CD4-positive, alpha-beta memory T cell (primary cell): ENCODE data around the gene SLC66A2. TPM values are rescaled to one million over a fixed set of nuclear protein-coding genes. Genes with fewer than 3 reads are reported as not detected.

Experiments
- CTCF ChIA-PET: fragments of 350-600 bp; sonication (Branson Sonifier 250); formaldehyde crosslinking; loops from one replicate; lab custom pipeline; 2021; ENCODE audit warnings: inconsistent platforms; ENCODE audit not compliant: partially characterized antibody; lab: Charles Lee
- POLR2A ChIA-PET: fragments of 350-600 bp; sonication (Branson Sonifier 250); formaldehyde crosslinking; loops from one replicate; lab custom pipeline; 2021; ENCODE audit not compliant: partially characterized antibody; lab: Charles Lee
- DNase-seq, 5 donors: peaks; one replicate each; pipeline versions ENCODE4 v3.0.0 to v3.0.0-alpha.2; 2020 to 2022; ENCODE audit warnings: mixed read lengths in 1 of 5
- H3K27ac ChIP-seq: one replicate; pipeline ENCODE4 v1.7.0; 2013; ENCODE audit warnings: low read depth, low read length
- H3K27me3 ChIP-seq: 2 replicates; pipeline ENCODE4 v1.7.0; 2013; ENCODE audit warnings: mild to moderate bottlenecking, low read length, moderate library complexity; ENCODE audit not compliant: insufficient read depth
- H3K36me3 ChIP-seq: 2 replicates; pipeline ENCODE4 v1.7.0; 2013; ENCODE audit warnings: mild to moderate bottlenecking, low read length, moderate library complexity; ENCODE audit not compliant: insufficient read depth
- H3K4me1 ChIP-seq: 2 replicates; pipeline ENCODE4 v1.7.0; 2013; ENCODE audit warnings: mild to moderate bottlenecking, low read length, moderate library complexity; ENCODE audit not compliant: insufficient read depth
- H3K4me3 ChIP-seq, 2 donors: one replicate each; pipeline ENCODE4 v1.7.0; 2013; ENCODE audit warnings: low read length in 2 of 2, mild to moderate bottlenecking in 1 of 2
- H3K9me3 ChIP-seq, 2 donors: one replicate each; pipeline ENCODE4 v1.7.0; 2013; ENCODE audit warnings: low read length in 2 of 2, control low read depth in 1 of 2; ENCODE audit not compliant: control insufficient read depth in 1 of 2
- H3K27ac Mint-ChIP-seq, 7 donors: one replicate each; pipeline ENCODE4 v1.8.0; 2020 to 2021; ENCODE audit warnings: mixed read lengths in 7 of 7, mild to moderate bottlenecking in 6 of 7, inconsistent platforms in 3 of 7, moderate library complexity in 3 of 7
- H3K27me3 Mint-ChIP-seq, 2 donors: one replicate each; pipeline ENCODE4 v1.8.0; 2020 to 2021; ENCODE audit warnings: mixed read lengths in 2 of 2
- H3K36me3 Mint-ChIP-seq, 2 donors: one replicate each; pipeline ENCODE4 v1.8.0; 2020 to 2021; ENCODE audit warnings: mixed read lengths in 2 of 2, inconsistent platforms in 1 of 2, mild to moderate bottlenecking in 1 of 2
- H3K4me1 Mint-ChIP-seq, 4 donors: one replicate each; pipeline ENCODE4 v1.8.0; 2020 to 2021; ENCODE audit warnings: mixed read lengths in 4 of 4, mild to moderate bottlenecking in 1 of 4
- H3K4me3 Mint-ChIP-seq, 8 donors: one replicate each; pipeline ENCODE4 v1.8.0; 2020 to 2021; ENCODE audit warnings: mixed read lengths in 8 of 8, mild to moderate bottlenecking in 7 of 8, moderate library complexity in 6 of 8, inconsistent platforms in 3 of 8
- H3K9me3 Mint-ChIP-seq, 8 donors: one replicate each; pipeline ENCODE4 v1.8.0; 2020 to 2021; ENCODE audit warnings: mixed read lengths in 8 of 8, mild to moderate bottlenecking in 5 of 8, inconsistent platforms in 3 of 8, moderate library complexity in 1 of 8
- intact Hi-C: fragments of 100-400 bp; cut with micrococcal nuclease; formaldehyde crosslinking; loops from one replicate; pipeline ENCODE4 v1.15.1; 2023
- polyA plus RNA-seq, 2 donors: library from polyadenylated mRNA; unstranded; fragments of 300-500 nt; fragmentation: Illumina TruSeq; gene quantifications; one replicate each; pipeline ENCODE4 v1.2.3, GENCODE V29; 2021
- total RNA-seq, 2 experiments: library from RNA; stranded (reverse); gene quantifications; one replicate each; pipeline ENCODE4 v1.2.3, GENCODE V29; 2021

SLC66A2 gene
- total and polyA plus RNA-seq, 4 experiments from 2014 or later: 15.7 to 26.4 (median 23.6) TPM

DNA sequence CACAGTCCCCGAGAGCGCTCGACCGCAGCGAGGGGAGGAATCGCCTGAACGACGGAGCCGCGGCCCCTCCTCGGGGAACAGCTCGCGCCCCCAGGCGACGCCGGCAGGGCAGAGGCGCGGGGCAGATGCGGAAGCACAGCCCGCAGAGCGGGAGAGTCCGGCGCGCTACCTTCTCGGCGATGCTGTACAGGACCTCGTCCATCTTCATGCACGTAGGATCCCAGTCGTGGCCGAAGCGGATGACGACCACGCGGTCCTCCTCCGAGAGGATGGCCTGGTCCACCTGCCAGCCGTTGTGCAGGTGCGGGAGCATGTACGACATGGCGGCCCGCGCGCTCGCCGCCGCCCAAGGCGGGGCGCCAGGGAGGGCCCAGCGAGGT, 36.6 kb upstream of the SLC66A2 start:
- peaks cover 7% of the 10 kb centered on the region for H3K36me3 ChIP-seq
- H3K4me3 ChIP-seq: peak overlapping the region; percentile 19 to 89
- H3K4me1 Mint-ChIP-seq: peaks cover 31 to 54% (median 43%) of the 10 kb centered on the region in 4 donors
- no peaks in the 10 kb centered on the region for H3K27me3 Mint-ChIP-seq
- peak in 4 of 5 donors; percentile 66 to 76 (median 70) for DNase-seq
- peak overlapping the region; percentile 78 to 94 (median 87) for H3K27ac Mint-ChIP-seq
- peak overlapping the region; percentile 95 for H3K27ac ChIP-seq
- H3K9me3 ChIP-seq: no peaks in the 10 kb centered on the region
- no peaks in the 10 kb centered on the region for H3K27me3 ChIP-seq
- intact Hi-C loops: loop anchor here (1.0 to 5.0 kb wide), 7 partner anchors 24 to 611 kb away; partner anchors contain the start of genes ADNP2, CTDP1, HSBP1L1 and RBFA
- ChIA-PET POLR2A (interaction anchor here (1.2 to 3.0 kb wide), 6 partner anchors 11 to 306 kb away, joined by 3 to 33 read pairs (median 6); partner anchors contain the start of genes ADNP2, RBFA and SLC66A2), CTCF (interaction anchor here (0.8 to 2.9 kb wide), 3 partner anchors 25 to 82 kb away, joined by 3 to 10 read pairs (median 3); partner anchors contain the start of gene RBFA)
- no peaks in the 10 kb centered on the region for H3K9me3 Mint-ChIP-seq
- H3K36me3 Mint-ChIP-seq: peaks cover 13 to 33% of the 10 kb centered on the region in 2 donors
- H3K4me1 ChIP-seq: peaks cover 43% of the 10 kb centered on the region
- peak overlapping the region; percentile 81 to 95 (median 92) for H3K4me3 Mint-ChIP-seq

- Histone ChIP-seq H3K27me3 (no peaks in the 10 kb centered on the region), H3K27ac (peak overlapping the region; percentile 95), H3K9me3 (no peaks in the 10 kb centered on the region), H3K4me3 (peak overlapping the region; percentile 19 to 89), H3K36me3 (peaks cover 7% of the 10 kb centered on the region), H3K4me1 (peaks cover 48% of the 10 kb centered on the region)
- POLR2A ChIA-PET: interaction anchor here (1.2 to 3.0 kb wide), 6 partner anchors 11 to 305 kb away, joined by 3 to 33 read pairs (median 6); partner anchors contain the start of genes ADNP2, RBFA and SLC66A2
- no peaks in the 10 kb centered on the region for H3K9me3 Mint-ChIP-seq
- H3K4me1 Mint-ChIP-seq: peaks cover 33 to 59% (median 46%) of the 10 kb centered on the region in 4 donors
- CTCF ChIA-PET: interaction anchor here (0.8 to 2.9 kb wide), 3 partner anchors 25 to 81 kb away, joined by 3 to 10 read pairs (median 3); partner anchors contain the start of gene RBFA
- H3K36me3 Mint-ChIP-seq: peaks cover 14 to 34% of the 10 kb centered on the region in 2 donors
- intact Hi-C loops: loop anchor here (5.0 kb wide), 2 partner anchors 160 to 610 kb away; no protein-coding TSS in a partner anchor
- peak overlapping the region; percentile 78 to 94 (median 87) for H3K27ac Mint-ChIP-seq
- H3K4me3 Mint-ChIP-seq: peak overlapping the region; percentile 81 to 95 (median 92)
- H3K27me3 Mint-ChIP-seq: no peaks in the 10 kb centered on the region
- DNase-seq: no peak
Measured at GRCh38 chr18:79987566-79987965, 36.1 kb upstream of the SLC66A2 start.

- peaks cover 7% of the 10 kb centered on the region for H3K36me3 ChIP-seq
- Mint-ChIP-seq H3K9me3 (no peaks in the 10 kb centered on the region), H3K27me3 (no peaks in the 10 kb centered on the region), H3K36me3 (peaks cover 20 to 38% of the 10 kb centered on the region in 2 donors), H3K4me1 (peaks cover 39 to 68% (median 53%) of the 10 kb centered on the region in 4 donors), H3K4me3 (peak overlapping the region; percentile 78 to 95 (median 92)), H3K27ac (peak overlapping the region; percentile 66 to 94 (median 88))
- intact Hi-C loops: loop anchor here (5.0 kb wide), 2 partner anchors 161 to 609 kb away; no protein-coding TSS in a partner anchor
- POLR2A ChIA-PET: interaction anchor here (1.2 to 3.0 kb wide), 5 partner anchors 10 to 305 kb away, joined by 3 to 17 read pairs (median 5); partner anchors contain the start of genes HSBP1L1 and SLC66A2
- peaks cover 56% of the 10 kb centered on the region for H3K4me1 ChIP-seq
- no peaks in the 10 kb centered on the region for H3K9me3 ChIP-seq
- CTCF ChIA-PET: interaction anchor here (0.5 to 2.9 kb wide), 4 partner anchors 24 to 47 kb away, joined by 3 to 10 read pairs (median 4); partner anchors contain the start of gene RBFA
- no peaks in the 10 kb centered on the region for H3K27me3 ChIP-seq
- peak overlapping the region; percentile 95 for H3K27ac ChIP-seq
- no peak overlapping the region for H3K4me3 ChIP-seq
- DNase-seq: no peak
Measured at GRCh38 chr18:79986726-79987125, 35.3 kb upstream of the SLC66A2 start.

DNA sequence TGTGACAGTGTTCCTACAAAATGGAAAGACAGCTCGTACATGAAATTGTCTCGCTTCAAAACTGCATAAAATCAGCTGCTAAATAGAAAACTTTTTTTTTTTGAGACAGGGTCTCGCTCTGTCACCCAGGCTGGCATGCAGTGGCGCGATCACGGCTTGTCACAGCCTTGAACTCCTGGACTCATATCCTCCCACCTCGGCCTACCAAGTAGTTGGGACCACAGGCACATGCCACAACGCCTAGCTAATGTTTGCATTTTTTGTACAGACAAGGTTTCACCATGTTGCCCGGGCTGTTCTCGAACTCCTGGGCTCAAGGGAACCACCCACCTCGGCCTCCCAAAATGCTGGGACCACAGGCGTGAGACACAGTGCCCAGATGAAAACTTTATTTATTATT, 33.7 kb upstream of the SLC66A2 start:
- peaks cover 7% of the 10 kb centered on the region for H3K36me3 ChIP-seq
- H3K4me3 ChIP-seq: no peak overlapping the region
- peaks cover 47 to 80% (median 63%) of the 10 kb centered on the region in 4 donors for H3K4me1 Mint-ChIP-seq
- H3K9me3 Mint-ChIP-seq: no peaks in the 10 kb centered on the region
- intact Hi-C loops: loop anchor here (5.0 kb wide), 2 partner anchors 162 to 608 kb away; no protein-coding TSS in a partner anchor
- no peaks in the 10 kb centered on the region for H3K9me3 ChIP-seq
- H3K27me3 ChIP-seq: no peaks in the 10 kb centered on the region
- DNase-seq: no peak
- H3K27ac ChIP-seq: no peak overlapping the region
- H3K27ac Mint-ChIP-seq: peak overlapping the region in 2 of 7 donors; percentile 76 to 83
- H3K4me1 ChIP-seq: peaks cover 70% of the 10 kb centered on the region
- H3K36me3 Mint-ChIP-seq: peaks cover 20 to 40% of the 10 kb centered on the region in 2 donors
- ChIA-PET CTCF (interaction anchor here (0.9 to 2.6 kb wide), 4 partner anchors 9 to 24 kb away, joined by 3 to 8 read pairs (median 4); partner anchors contain the start of gene HSBP1L1), POLR2A (interaction anchor here (0.6 to 2.2 kb wide), 4 partner anchors 20 to 129 kb away, joined by 3 to 5 read pairs (median 4); partner anchors contain the start of gene HSBP1L1)
- H3K27me3 Mint-ChIP-seq: no peaks in the 10 kb centered on the region
- peak overlapping the region in 3 of 8 donors; percentile 17 to 75 (median 55) for H3K4me3 Mint-ChIP-seq

GRCh38 chr18:79983793-79984192, 32.3 kb upstream of the SLC66A2 start:
- H3K4me3 Mint-ChIP-seq: peak overlapping the region in 4 of 8 donors; percentile 8 to 64 (median 49)
- H3K4me1 ChIP-seq: peaks cover 69% of the 10 kb centered on the region

GRCh38 chr18:79983253-79983652, 31.8 kb upstream of the SLC66A2 start:
- Histone ChIP-seq H3K4me1 (peaks cover 68% of the 10 kb centered on the region), H3K4me3 (no peak overlapping the region), H3K36me3 (peaks cover 7% of the 10 kb centered on the region), H3K27me3 (no peaks in the 10 kb centered on the region), H3K27ac (no peak overlapping the region), H3K9me3 (no peaks in the 10 kb centered on the region)
- CTCF ChIA-PET: interaction anchor here (1.0 to 2.6 kb wide), 2 partner anchors 15 to 20 kb away, joined by 3 to 8 read pairs; no protein-coding TSS in a partner anchor
- POLR2A ChIA-PET: interaction anchor here (1.7 kb wide), 1 partner anchor 21 kb away, joined by 3 read pairs; no protein-coding TSS in a partner anchor
- Mint-ChIP-seq H3K27me3 (no peaks in the 10 kb centered on the region), H3K4me3 (peak overlapping the region in 1 of 8 donors; percentile 31), H3K4me1 (peaks cover 51 to 86% (median 67%) of the 10 kb centered on the region in 4 donors), H3K9me3 (no peaks in the 10 kb centered on the region), H3K27ac (peak overlapping the region in 2 of 7 donors; percentile 12 to 66), H3K36me3 (peaks cover 27 to 45% of the 10 kb centered on the region in 2 donors)
- no peak for DNase-seq
- intact Hi-C loops: no loop called here

More at GRCh38 chr18:79983793-79984192, 32.3 kb upstream of the SLC66A2 start:
- H3K36me3 ChIP-seq: peaks cover 7% of the 10 kb centered on the region
- DNase-seq: no peak
- Mint-ChIP-seq H3K36me3 (peaks cover 27 to 45% of the 10 kb centered on the region in 2 donors), H3K27me3 (no peaks in the 10 kb centered on the region), H3K4me1 (peaks cover 51 to 86% (median 69%) of the 10 kb centered on the region in 4 donors), H3K27ac (peak overlapping the region in 6 of 7 donors; percentile 14 to 92 (median 69)), H3K9me3 (no peaks in the 10 kb centered on the region)
- no peak overlapping the region for H3K27ac ChIP-seq
- ChIA-PET CTCF (interaction anchor here (2.6 kb wide), 1 partner anchor 20 kb away, joined by 8 read pairs; no protein-coding TSS in a partner anchor), POLR2A (interaction anchor here (1.7 kb wide), 1 partner anchor 22 kb away, joined by 3 read pairs; no protein-coding TSS in a partner anchor)
- no peak overlapping the region for H3K4me3 ChIP-seq
- no peaks in the 10 kb centered on the region for H3K27me3 ChIP-seq
- intact Hi-C loops: no loop called here
- no peaks in the 10 kb centered on the region for H3K9me3 ChIP-seq
